Measurements from ENCODE around the gene LAMB3.
"Not testable (repeated sequence)": the region's sequence is repeated elsewhere in the genome, so short reads cannot be mapped to it uniquely, and the experiment has no call there.

Gene LAMB3

GRCh38 chr1:209652121-209652735 is at the start of gene LAMB3:
LAMB3 (minus strand) TSS chr1:209652425; CDS start chr1:209650944, 1,481 bp downstream.
- DNase-seq = no peak

DNA sequence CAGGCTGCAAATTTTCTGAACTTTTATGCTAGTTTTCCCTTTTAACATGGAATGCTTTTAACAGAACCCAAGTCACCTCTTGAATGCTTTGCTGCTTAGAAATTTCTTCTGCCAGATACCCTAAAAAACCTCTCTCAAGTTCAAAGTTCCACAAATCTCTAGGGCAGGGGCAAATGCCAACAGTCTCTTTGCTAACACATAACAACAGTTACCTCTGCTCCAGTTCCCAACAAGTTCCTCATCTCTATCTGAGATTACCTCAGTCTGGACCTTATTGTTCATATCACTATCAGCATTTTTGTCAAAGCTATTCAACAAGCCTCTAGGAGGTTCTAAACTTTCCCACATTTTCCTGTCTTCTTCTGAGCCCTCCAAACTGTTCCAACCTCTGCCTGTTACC is 48.5 kb upstream of the LAMB3 start:
- not testable (repeated sequence) for DNase-seq

DNA sequence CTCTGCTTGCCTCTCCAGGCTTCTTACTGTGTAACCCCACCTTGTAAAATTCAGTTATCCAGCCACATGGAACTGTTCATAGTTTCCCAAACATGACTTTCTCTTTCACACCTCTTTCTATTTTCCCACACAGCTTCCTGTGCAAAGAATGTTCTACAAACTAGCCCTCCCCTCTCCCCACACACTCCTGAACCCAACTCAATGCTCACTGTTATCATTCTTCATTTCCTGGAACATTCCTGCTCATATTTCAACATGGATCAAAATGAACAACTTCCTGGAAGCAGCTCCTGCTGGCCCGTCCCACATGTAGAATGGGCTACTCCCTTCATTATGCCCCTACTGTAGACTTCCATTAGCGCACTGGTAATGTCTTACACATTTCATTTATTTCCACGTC is 44.9 kb upstream of the LAMB3 start:
- DNase-seq = no peak

GRCh38 chr1:209696673-209697072 is 44.4 kb upstream of the LAMB3 start:
- DNase-seq = no peak

DNA sequence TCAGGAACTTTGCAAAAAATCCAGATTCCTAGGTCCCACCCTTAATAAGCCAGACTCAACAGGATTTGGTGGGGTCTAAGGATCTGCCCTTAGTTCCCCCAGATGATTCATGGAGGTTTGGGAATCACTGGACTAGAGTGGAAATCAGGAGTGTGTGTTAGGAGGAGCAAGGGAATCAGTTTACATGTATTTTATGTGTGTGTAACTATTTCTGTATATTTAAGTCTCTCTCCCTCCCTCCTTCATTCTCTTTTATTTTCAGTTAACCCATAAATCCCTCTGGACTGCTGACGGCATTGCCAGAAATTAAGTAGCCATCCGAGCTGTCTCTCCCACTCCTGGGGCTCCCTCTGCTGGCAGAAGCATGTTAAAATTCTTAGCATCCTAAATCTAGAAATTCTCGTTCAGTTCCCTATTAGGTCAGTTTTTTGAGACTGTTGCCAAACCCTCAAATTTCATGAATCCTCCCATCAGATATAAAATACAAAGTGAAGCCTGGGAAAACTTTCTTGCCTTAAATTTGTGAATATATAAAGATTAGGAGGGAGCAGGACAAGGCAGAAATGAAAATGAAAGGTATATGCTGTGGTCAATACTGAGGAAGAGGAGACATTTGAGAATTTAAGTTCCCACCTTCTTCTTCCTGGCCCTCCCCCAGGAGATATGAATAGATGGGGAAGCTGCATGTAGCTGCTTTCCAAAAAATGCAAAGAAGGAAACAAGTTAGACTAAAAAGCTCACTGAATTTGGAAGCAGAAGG is 40.7 kb upstream of the LAMB3 start:
- peak; percentile 71 for DNase-seq

DNA sequence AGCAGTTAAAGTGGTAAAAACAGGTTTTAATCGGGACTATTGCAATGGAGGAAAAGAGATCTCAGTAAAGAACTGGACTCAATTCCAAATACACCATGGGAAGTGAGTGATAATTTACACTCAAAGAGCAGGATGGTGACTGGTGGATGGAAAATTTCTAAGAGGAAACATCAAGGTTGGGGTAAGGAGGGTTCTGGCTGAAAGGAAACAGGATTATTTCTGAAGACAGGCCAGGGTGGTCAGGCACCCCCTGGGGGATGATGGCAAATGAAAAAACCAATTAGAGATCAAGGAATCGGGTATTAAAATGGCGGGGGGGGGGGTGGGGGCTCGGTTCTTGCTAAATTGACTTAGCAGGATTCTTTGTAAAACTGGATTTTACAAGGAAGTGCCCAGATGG is 40.1 kb upstream of the LAMB3 start:
- no peak for DNase-seq

GRCh38 chr1:209691237-209691636 is 39.0 kb upstream of the LAMB3 start:
- DNase-seq = no peak

- DNase-seq = no peak
Observed at GRCh38 chr1:209689477-209689876, 37.3 kb upstream of the LAMB3 start.

DNA sequence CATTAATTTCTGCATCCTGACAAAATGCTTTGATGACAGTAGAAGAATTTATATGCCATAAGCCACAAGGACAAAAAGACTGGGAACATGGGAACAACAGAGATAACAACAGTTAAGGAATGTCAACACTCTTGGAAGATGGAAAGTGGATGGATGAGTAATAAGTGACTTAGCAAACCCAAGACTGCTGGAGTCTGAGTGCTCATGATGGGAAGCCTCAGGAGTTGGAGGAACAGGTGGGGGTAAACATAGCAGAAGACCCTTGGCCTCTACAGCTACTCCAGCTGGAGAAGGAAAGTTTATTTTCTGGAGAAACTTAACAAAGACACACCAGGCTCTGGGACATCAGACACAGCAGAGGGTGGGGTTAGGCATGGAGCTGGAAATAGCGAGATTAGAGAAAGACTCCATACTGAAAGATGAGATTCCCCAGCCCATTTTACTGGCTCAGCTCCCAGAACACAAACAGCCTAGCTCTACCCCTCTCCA is 36.6 kb upstream of the LAMB3 start:
- DNase-seq = no peak

DNA sequence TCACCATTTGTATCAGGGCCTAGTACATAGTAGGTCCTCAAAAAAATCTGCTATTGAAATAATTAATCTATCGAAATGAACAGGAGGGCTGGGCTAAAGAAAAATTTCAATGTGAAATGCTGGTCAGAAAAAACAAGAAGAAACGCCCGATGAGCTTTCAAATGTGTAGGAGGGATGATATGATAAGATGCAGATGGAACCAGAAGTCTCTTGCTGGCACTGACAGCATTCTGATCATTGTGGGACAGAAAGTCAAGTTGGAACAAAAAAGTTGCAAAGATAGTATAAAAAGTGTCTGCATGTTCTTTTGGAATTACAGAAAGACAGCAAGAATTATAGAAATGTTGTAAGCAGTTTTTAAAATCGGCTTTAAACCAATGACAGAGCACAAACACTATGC is 34.1 kb upstream of the LAMB3 start:
- DNase-seq = no peak

DNA sequence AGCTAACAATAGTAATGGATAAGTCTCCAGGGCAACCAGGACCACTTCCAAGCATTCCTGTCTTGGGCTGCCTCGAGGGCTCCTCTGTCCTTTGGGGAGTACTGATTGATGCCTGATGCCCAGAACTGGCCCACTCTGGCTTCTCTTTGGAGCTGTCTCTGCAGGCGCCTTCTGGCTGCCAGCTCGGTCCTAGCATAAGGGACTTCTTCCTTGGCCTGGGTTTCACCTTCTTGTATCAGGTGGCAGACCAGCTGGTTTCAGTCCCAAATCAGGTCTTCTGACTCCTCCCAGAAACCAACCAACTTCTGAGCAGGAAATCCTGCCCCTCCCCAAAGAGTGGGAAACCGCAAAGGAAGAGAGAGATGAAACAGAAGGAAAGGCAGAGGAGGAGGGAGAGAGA is 33.6 kb upstream of the LAMB3 start:
- DNase-seq = peak; percentile 39

- DNase-seq = no peak
Observed at GRCh38 chr1:209678981-209679539, 26.8 kb upstream of the LAMB3 start.

GRCh38 chr1:209675565-209676154 is 23.4 kb upstream of the LAMB3 start:
- DNase-seq = no peak

- no peak for DNase-seq
Observed at GRCh38 chr1:209674957-209675564, 22.8 kb upstream of the LAMB3 start, which contains the start of gene G0S2. G0S2 (plus strand) TSS chr1:209675412; CDS start chr1:209675685, 273 bp downstream.

DNA sequence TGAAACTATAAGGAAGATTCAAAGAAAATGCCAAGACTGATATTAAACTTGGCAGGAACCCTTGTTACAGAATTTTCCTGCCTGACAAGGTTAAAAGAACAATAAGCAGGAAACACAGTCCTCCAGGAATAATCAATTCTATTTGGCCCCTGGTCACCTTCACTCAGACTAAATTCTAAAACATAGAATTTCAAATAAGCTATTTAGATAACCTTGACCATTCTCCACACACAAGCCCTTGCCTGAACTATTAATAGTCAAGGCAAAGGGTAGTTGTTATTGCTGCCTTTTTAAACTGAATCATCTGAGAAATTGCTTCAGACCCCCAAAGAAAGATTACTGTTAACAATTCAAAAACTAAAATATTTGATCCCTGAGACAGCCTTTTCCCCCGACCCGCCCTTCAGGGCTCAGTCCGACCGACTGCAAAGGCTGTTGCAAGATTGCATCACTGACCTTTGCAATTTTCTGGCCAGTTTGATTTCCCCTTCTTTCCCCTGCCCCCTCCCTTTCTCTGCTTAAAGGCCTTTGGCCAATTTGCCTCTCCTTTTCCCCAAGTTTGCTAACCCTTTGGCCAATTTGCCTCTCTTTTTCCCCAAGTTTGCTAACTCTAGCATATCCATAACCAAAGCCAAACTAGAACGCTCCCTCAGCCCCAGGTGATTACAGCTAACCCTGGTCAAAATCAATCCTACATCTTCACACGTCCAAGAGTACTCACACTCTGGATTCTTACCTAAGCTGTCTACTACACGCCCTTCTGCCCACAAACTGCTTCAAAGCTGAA is 21.6 kb upstream of the LAMB3 start:
- DNase-seq = no peak

GRCh38 chr1:209672705-209673630 is 20.7 kb upstream of the LAMB3 start:
- peak; percentile 52 for DNase-seq

GRCh38 chr1:209670441-209671082 is 18.3 kb upstream of the LAMB3 start:
- no peak for DNase-seq

DNA sequence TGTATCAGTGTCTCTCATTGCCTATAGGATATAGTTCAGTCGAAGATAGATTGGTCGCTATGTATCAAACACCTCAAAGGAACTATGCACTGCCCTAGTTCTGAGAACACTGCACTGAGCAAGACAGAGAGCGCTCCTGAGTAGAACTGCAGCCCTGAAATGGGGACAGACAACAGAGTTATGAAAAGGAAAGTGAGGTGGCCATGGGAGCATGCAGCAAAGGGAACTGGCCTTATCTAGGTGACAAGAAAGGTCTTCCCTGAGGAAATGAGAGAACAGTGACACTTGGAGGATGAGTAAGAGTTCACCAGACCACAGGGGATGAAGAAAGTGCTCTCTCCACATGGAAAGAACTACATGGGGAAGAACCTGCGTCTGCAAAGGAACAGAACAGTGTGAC is 15.5 kb upstream of the LAMB3 start:
- DNase-seq = no peak

DNA sequence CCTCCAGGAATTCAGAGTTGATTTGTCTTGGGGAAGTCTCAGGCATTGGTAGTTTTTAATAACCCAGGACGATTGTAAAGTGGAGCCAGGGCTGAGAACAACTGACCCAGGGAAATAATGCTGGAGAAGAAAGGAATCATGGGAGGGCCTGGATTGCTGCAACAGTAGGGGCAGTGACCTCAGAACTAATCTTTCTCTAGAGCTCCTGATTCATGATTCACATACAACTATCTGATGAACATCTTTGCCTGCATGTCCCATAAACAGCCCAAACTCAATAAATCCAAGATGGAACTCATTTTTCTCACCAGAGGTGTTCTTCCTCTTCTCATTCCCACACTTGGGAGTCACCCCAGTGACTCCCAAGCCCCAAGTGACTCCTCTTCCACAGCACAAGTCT is 14.9 kb upstream of the LAMB3 start:
- DNase-seq = no peak

DNA sequence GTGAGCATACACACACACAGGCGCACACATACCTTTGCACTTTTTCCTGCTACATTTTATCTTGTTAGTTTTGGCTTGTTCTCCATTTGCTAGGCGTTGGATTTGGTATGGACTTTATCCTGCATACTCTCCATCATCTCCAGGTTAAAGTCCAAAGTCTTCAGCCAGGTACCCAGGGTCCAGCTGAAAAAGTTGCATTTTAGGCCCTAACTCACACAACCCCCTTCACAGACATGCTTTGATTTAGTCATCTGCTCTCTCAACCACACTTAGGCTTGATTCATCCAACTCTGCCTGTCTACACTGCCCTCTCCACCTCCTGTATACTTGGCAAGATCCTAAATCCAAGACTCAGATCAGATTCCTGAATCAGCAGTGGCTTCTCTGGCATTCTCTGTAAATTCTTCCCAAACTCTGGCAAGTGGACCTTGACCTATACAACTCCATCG is 10.7 kb upstream of the LAMB3 start:
- no peak for DNase-seq

GRCh38 chr1:209661071-209661470 is 8.8 kb upstream of the LAMB3 start:
- no peak for DNase-seq

All from CD4-positive, alpha-beta T cell treated with Interleukin-4 for 4 hours (primary cell).